ENCODE data around the gene GPHA2. TPM values are rescaled to one million over a fixed set of nuclear protein-coding genes. Genes with fewer than 3 reads are reported as not detected.

The GPHA2 gene
- total RNA-seq, 4 donors from 2014 or later: not detected

GRCh38 chr11:64916775-64917662 is 18.7 kb downstream of the GPHA2 start, which contains the start of gene ATG2A:
ATG2A (minus strand) TSS chr11:64917209; CDS start chr11:64917135, 74 bp downstream.
- Histone ChIP-seq H3K36me3 (peaks cover 12 to 29% (median 24%) of the 10 kb centered on the region in 4 donors), H3K27ac (replicated peaks in 1 of 4) (peak within 1 kb of the TSS; percentile 82 to 88 (median 86)), H3K4me3 (peak within 1 kb of the TSS; percentile 75 to 98 (median 92)), H3K4me1 (peaks cover 23 to 41% (median 34%) of the 10 kb centered on the region in 4 donors), H3K27me3 (no peaks in the 10 kb centered on the region), H3K9me3 (no peaks in the 10 kb centered on the region)
- intact Hi-C loops (cut with DNase I): loop anchor here (5.0 kb wide), 1 partner anchor 110 kb away; the partner anchor contains the start of gene SNX15
- WGBS: 2% methylated on average over 14 of the region's 57 CpGs
- TF ChIP-seq CTCF (IDR thresholded peaks at IDR 0.05) (peak in 1 of 3 experiments; percentile 22), EP300 (IDR thresholded peaks at IDR 0.05) (no peak), POLR2AphosphoS5 (IDR thresholded peaks at IDR 0.05) (peak; percentile 88 to 94), POLR2A (IDR thresholded peaks at IDR 0.05; ENCODE audit: low read depth) (peak; percentile 81)
- DNase-seq (ENCODE audit: extremely low spot score): peak; percentile 100

- intact Hi-C loops (cut with DNase I): loop anchor here (5.0 kb wide), 1 partner anchor 111 kb away; the partner anchor contains the start of gene SNX15
- Histone ChIP-seq H3K4me1 (peaks cover 23 to 41% (median 34%) of the 10 kb centered on the region in 4 donors), H3K27ac (replicated peaks in 1 of 4) (peak overlapping the region; percentile 82 to 88 (median 86)), H3K27me3 (no peaks in the 10 kb centered on the region), H3K4me3 (peak overlapping the region; percentile 75 to 98 (median 92)), H3K9me3 (no peaks in the 10 kb centered on the region), H3K36me3 (peaks cover 20 to 37% (median 32%) of the 10 kb centered on the region in 4 donors)
- TF ChIP-seq EP300 (IDR thresholded peaks at IDR 0.05): no peak
- TF ChIP-seq POLR2A (IDR thresholded peaks at IDR 0.05; ENCODE audit: low read depth): no peak
- TF ChIP-seq CTCF (IDR thresholded peaks at IDR 0.05): no peak
- TF ChIP-seq POLR2AphosphoS5 (IDR thresholded peaks at IDR 0.05): peak in 1 of 2 donors; percentile 27
- WGBS: 5% methylated on average over 17 of the region's 23 CpGs
- DNase-seq (ENCODE audit: extremely low spot score): no peak
Observed at GRCh38 chr11:64916040-64916774, 19.5 kb downstream of the GPHA2 start.

- Histone ChIP-seq H3K27ac (replicated peaks in 1 of 4) (peak overlapping the region in 2 of 4 donors; percentile 86 to 88), H3K36me3 (peaks cover 28 to 45% (median 40%) of the 10 kb centered on the region in 4 donors), H3K27me3 (no peaks in the 10 kb centered on the region), H3K4me1 (peaks cover 23 to 41% (median 34%) of the 10 kb centered on the region in 4 donors), H3K9me3 (no peaks in the 10 kb centered on the region), H3K4me3 (peak overlapping the region; percentile 75 to 98 (median 92))
- 79% methylated on average over 7 of the region's 7 CpGs for WGBS
- DNase-seq (ENCODE audit: extremely low spot score): no peak
- intact Hi-C loops (cut with DNase I): loop anchor here (5.0 kb wide), 1 partner anchor 112 kb away; the partner anchor contains the start of gene SNX15
- TF ChIP-seq POLR2A (IDR thresholded peaks at IDR 0.05; ENCODE audit: low read depth) (no peak), EP300 (IDR thresholded peaks at IDR 0.05) (no peak), POLR2AphosphoS5 (IDR thresholded peaks at IDR 0.05) (no peak), CTCF (IDR thresholded peaks at IDR 0.05) (no peak)
Observed at GRCh38 chr11:64915376-64915887, 20.3 kb downstream of the GPHA2 start.

- Histone ChIP-seq H3K27ac (replicated peaks in 1 of 4) (no peak overlapping the region), H3K4me3 (no peak overlapping the region), H3K27me3 (no peaks in the 10 kb centered on the region), H3K9me3 (no peaks in the 10 kb centered on the region), H3K36me3 (peaks cover 39 to 58% (median 53%) of the 10 kb centered on the region in 4 donors), H3K4me1 (peaks cover 21 to 41% (median 33%) of the 10 kb centered on the region in 4 donors)
- intact Hi-C loops (cut with DNase I): no loop called here
- DNase-seq (ENCODE audit: extremely low spot score): no peak
- TF ChIP-seq POLR2AphosphoS5 (IDR thresholded peaks at IDR 0.05) (no peak), CTCF (IDR thresholded peaks at IDR 0.05) (no peak), EP300 (IDR thresholded peaks at IDR 0.05) (no peak), POLR2A (IDR thresholded peaks at IDR 0.05; ENCODE audit: low read depth) (no peak)
- 97% methylated on average over 10 of the region's 17 CpGs for WGBS
Observed at GRCh38 chr11:64914123-64914522, 21.6 kb downstream of the GPHA2 start.

Data from esophagus muscularis mucosa (tissue), 4 donors.